OCI-LY1 (cell line): ENCODE measurements around the gene CBLL1.

Experiments
- CTCF ChIP-seq: fragments of 200-600 bp; sonication (generic), shearing (Covaris generic); IDR thresholded peaks from 2 replicates; pipeline ENCODE4 v1.5.1; 2017; ENCODE audit warnings: mild to moderate bottlenecking, antibody characterized with exemption, low read length, moderate library complexity, mixed read lengths
- EZH2 ChIP-seq: fragments of 200-600 bp; sonication (generic), shearing (Covaris generic); IDR thresholded peaks from 2 replicates; pipeline ENCODE4 v1.8.0; 2017; ENCODE audit warnings: borderline replicate concordance, mixed run types, mild to moderate bottlenecking, antibody characterized with exemption, low read length, moderate library complexity, mixed read lengths

GRCh38 chr7:107725138-107725740, 18.7 kb upstream of the CBLL1 start:
- TF ChIP-seq CTCF (peak; percentile 87), EZH2 (no peak)
